MM.1S (cell line): Measurements from ENCODE around the gene CAMK2A.

Experiments used
- DNase-seq: peaks from one replicate; pipeline ENCODE4 v3.0.0-alpha.2; 2015
- H2AFZ ChIP-seq: fragments of 300-600 bp; sonication (generic); 2 replicates; pipeline ENCODE4 v1.6.0; 2016; ENCODE audit warnings: antibody characterized with exemption, low read length
- H3F3A ChIP-seq: fragments of 300-600 bp; sonication (generic); 2 replicates; pipeline ENCODE4 v1.6.1; 2016; ENCODE audit warnings: mild to moderate bottlenecking, antibody characterized with exemption, low read length, moderate library complexity, mixed read lengths; ENCODE audit not compliant: insufficient read depth
- H3K27ac ChIP-seq: fragments of 300-600 bp; sonication (generic); 2 replicates; pipeline ENCODE4 v1.5.1; 2016; ENCODE audit warnings: mild to moderate bottlenecking, low read length
- H3K27me3 ChIP-seq: fragments of 300-600 bp; sonication (generic); replicated peaks from 2 replicates; pipeline ENCODE4 v1.6.0; 2016; ENCODE audit warnings: low read length; ENCODE audit not compliant: insufficient read depth
- H3K36me3 ChIP-seq: fragments of 300-600 bp; sonication (generic); replicated peaks from 2 replicates; pipeline ENCODE4 v1.6.1; 2016; ENCODE audit warnings: mild to moderate bottlenecking, low read length, mixed read lengths; ENCODE audit not compliant: insufficient read depth
- H3K4me1 ChIP-seq: fragments of 300-600 bp; sonication (generic); 2 replicates; pipeline ENCODE4 v1.6.1; 2016; ENCODE audit warnings: low read length, mixed read lengths
- H3K4me2 ChIP-seq: fragments of 300-600 bp; sonication (generic); 2 replicates; pipeline ENCODE4 v1.6.0; 2016; ENCODE audit warnings: low read depth, low read length
- H3K4me3 ChIP-seq: fragments of 300-600 bp; sonication (generic); 2 replicates; pipeline ENCODE4 v1.5.1; 2016; ENCODE audit warnings: low read length, mixed read lengths
- H3K79me2 ChIP-seq: fragments of 300-600 bp; sonication (generic); 2 replicates; pipeline ENCODE4 v1.6.1; 2016; ENCODE audit warnings: mixed run types, low read length, mixed read lengths
- H3K9ac ChIP-seq: fragments of 300-600 bp; sonication (generic); 2 replicates; pipeline ENCODE4 v1.6.1; 2016; ENCODE audit warnings: low read length, mixed read lengths
- H3K9me2 ChIP-seq: fragments of 300-600 bp; sonication (generic); replicated peaks from 2 replicates; pipeline ENCODE4 v1.6.1; 2016; ENCODE audit warnings: mild to moderate bottlenecking, low read length, mixed read lengths; ENCODE audit not compliant: insufficient read depth
- H3K9me3 ChIP-seq: fragments of 300-600 bp; sonication (generic); replicated peaks from 2 replicates; pipeline ENCODE4 v1.6.1; 2016; ENCODE audit warnings: mild to moderate bottlenecking, low read length, mixed read lengths; ENCODE audit not compliant: insufficient read depth
- H4K20me1 ChIP-seq: fragments of 300-600 bp; sonication (generic); 2 replicates; pipeline ENCODE4 v1.6.1; 2016; ENCODE audit warnings: mild to moderate bottlenecking, low read length, moderate library complexity, mixed read lengths; ENCODE audit not compliant: insufficient read depth
- CTCF ChIP-seq: fragments of 300-600 bp; sonication (generic); IDR thresholded peaks from 2 replicates; pipeline ENCODE4 v1.5.1; 2016; ENCODE audit warnings: antibody characterized with exemption, low read length, mixed read lengths
- EZH2 ChIP-seq: fragments of 300-600 bp; sonication (generic); optimal IDR thresholded peaks from 2 replicates; pipeline ENCODE3; 2017; ENCODE audit warnings: low read depth, mild to moderate bottlenecking, antibody characterized with exemption, low read length, mixed read lengths
- EZH2phosphoT487 ChIP-seq: fragments of 300-600 bp; sonication (generic); IDR thresholded peaks from 2 replicates; pipeline ENCODE4 v1.6.1; 2018; ENCODE audit warnings: antibody characterized with exemption, low read length

The CAMK2A gene

DNA sequence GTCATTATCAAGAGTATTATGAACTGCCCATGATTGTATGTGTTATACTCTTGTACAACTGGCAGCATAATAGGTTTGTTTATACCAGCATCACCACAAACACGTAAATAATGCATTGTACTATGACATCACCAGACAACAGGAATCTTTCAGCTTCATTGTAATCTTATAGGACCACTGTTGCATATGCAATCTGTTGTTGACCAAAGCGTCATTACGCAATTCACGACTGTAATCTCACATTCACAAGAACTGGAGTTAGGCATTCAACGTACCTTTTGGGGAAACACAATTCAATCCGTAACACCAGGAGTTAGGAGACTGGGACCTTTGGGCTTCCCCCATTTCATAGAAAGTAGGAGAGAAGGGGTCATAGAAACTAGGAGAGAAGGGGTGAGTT lies 33.5 kb upstream of the CAMK2A start:
- Histone ChIP-seq H3K27me3 (no peaks in the 10 kb centered on the region), H3F3A (no peaks in the 10 kb centered on the region), H3K4me1 (0 out of 2 replicates have a peak, but pooled peaks cover 4% of the 10 kb centered on the region), H3K4me3 (no peak overlapping the region), H3K9ac (no peak overlapping the region), H3K79me2 (no peaks in the 10 kb centered on the region), H2AFZ (no peak overlapping the region), H3K9me2 (no peaks in the 10 kb centered on the region), H3K4me2 (no peak overlapping the region), H3K36me3 (no peaks in the 10 kb centered on the region), H3K27ac (no peak overlapping the region), H4K20me1 (no peaks in the 10 kb centered on the region), H3K9me3 (no peaks in the 10 kb centered on the region)
- no peak for DNase-seq
- TF ChIP-seq CTCF = no peak
- TF ChIP-seq EZH2phosphoT487 = no peak
- TF ChIP-seq EZH2 = no peak

DNA sequence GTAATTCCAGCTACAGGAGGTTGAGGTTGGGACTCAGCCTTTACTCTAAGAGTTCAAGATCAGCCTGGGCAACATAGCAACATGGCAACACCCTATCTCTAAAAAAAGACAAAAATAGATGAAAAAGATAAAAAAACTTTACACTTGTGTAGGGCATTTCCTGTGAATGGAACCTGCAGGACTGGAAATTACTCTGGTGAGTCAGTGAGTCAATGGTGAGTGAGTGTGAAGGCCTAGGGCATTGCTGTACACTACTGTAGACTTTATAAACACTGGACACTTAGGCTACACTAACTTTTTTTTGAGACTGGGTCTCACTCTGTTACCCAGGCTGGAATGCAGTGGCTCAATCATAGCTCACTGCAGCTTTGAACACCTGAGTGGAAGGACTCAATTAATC lies 32.6 kb upstream of the CAMK2A start:
- Histone ChIP-seq H3K9ac (no peak overlapping the region), H3K4me3 (no peak overlapping the region), H3K4me2 (no peak overlapping the region), H3K4me1 (0 out of 2 replicates have a peak, but pooled peaks cover 4% of the 10 kb centered on the region), H3K9me3 (no peaks in the 10 kb centered on the region), H3K36me3 (no peaks in the 10 kb centered on the region), H4K20me1 (no peaks in the 10 kb centered on the region), H3K27ac (no peak overlapping the region), H3K9me2 (no peaks in the 10 kb centered on the region), H3K27me3 (no peaks in the 10 kb centered on the region), H2AFZ (no peak overlapping the region), H3F3A (no peaks in the 10 kb centered on the region), H3K79me2 (no peaks in the 10 kb centered on the region)
- no peak for DNase-seq
- no peak for TF ChIP-seq EZH2
- no peak for TF ChIP-seq EZH2phosphoT487
- no peak for TF ChIP-seq CTCF

DNA sequence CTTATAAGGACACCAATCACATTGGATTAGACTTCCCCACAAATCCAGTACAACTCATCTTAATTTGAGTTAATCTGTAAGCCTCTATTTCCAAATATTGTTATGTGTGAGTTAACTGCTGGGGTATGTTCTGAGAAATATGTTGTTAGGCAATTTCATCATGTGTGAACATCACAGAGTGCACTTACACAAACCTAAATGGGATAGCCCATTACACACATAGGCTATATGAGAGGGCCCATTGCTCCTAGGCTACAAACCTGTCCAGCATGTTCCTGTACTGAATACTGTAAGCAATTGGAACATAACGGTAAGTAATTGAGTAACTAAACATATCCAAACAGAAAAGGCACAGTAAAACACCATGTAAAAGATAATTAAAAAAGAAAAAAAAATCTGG lies 32.2 kb upstream of the CAMK2A start:
- no peak for TF ChIP-seq EZH2phosphoT487
- TF ChIP-seq EZH2 = no peak
- no peak for TF ChIP-seq CTCF
- Histone ChIP-seq H2AFZ (no peak overlapping the region), H3K27me3 (no peaks in the 10 kb centered on the region), H3F3A (no peaks in the 10 kb centered on the region), H3K4me1 (0 out of 2 replicates have a peak, but pooled peaks cover 4% of the 10 kb centered on the region), H3K4me2 (no peak overlapping the region), H3K36me3 (no peaks in the 10 kb centered on the region), H4K20me1 (no peaks in the 10 kb centered on the region), H3K79me2 (no peaks in the 10 kb centered on the region), H3K9ac (no peak overlapping the region), H3K4me3 (no peak overlapping the region), H3K9me2 (no peaks in the 10 kb centered on the region), H3K9me3 (no peaks in the 10 kb centered on the region), H3K27ac (no peak overlapping the region)
- no peak for DNase-seq
